ENCODE results near the gene SLC7A8.
A peak's percentile ranks its signal among the peaks of the same experiment; 100 is the strongest.

SLC7A8 gene

DNA sequence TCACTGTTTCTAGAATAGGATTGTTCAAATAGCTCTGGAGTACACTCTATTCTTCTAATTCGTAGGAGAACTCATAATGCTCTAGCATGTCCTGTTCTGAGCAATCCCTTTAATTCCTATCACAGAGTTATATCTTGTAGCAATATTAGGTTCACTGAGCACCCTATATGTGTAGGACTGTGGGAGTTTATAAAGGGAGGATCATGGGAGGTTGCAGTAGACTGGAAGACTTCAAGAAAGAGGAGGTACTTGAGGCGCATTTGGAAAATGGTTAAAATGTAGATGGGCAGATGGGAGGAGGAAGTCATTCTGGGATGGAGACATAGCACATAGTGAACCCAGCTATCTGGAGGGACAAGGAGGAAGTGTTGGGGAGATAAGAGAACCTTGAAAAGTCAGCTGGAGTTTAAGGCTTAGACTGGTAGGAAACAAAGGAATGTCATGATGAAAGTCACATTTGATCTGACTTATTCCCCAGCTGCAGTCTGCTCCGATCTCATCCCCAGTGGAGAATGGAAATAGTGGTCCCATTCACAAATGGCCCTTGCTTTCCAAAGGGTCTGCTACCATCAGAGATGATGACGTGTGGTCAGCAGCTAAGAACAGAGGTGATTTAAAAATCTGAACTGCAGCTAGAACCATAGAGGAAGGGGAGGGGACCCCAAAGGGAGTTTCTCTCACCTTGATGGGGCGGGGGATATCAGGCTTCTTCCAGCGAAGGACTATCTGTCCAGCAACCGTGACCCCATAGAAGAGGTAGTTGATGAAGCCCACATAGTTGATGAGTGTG lies 54.3 kb downstream of the SLC7A8 start:
- no peak for DNase-seq

DNA sequence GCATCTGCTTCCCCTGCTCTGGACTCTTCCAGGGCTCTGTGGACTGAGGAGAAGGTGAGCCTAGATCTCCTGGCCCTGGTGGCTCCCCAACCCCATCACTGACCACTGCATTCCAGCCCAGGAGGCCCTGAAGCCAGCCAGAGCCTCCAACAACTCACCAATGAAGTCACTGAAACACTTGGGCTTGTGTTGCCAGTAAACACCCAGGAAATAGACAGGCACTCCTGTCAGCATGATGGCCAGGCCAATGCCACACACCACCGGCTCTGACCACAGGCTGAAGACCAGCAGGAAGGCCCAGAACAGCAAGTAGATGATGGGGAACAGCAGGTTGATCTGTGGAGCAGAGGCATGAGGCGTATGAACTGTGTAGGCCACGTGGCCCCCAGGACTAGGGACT lies 55.6 kb downstream of the SLC7A8 start:
- DNase-seq, result no peak

DNA sequence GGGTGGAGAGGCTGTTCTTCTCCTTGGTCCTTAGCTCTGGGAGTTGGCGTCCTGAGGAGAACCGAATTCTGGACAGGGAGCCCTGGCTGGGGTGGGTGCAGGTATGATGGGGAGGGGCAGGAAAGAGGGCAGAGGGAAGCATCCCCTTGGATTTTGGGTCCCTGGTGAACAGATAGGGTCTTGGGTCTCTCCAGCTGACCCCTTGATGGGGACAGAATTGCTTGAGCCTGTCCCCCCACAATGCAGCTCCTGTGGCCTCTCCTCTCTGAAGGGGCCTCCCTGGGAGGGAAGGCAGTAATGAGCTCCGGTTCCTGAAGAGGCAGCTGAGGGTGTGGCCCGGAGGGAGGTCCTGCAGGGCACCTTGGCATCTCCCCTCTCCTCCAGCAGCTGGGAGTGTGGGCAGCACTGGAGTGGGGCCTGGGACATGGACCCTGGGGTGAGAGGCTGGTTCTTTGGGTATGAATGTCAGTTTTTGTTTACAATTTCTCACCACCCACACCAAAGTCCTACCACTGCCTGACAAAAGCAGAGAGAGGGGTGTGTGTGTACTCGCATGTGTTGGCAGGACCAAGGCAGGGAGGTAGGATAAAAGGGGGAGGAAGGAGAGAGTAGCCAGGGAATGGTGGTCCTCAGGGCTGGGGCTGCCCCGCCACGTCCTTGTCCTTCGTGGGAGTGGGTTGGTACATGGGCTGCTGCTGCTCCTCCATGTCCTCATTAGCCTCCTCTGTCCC lies 56.7 kb downstream of the SLC7A8 start:
- DNase-seq, result no peak

DNA sequence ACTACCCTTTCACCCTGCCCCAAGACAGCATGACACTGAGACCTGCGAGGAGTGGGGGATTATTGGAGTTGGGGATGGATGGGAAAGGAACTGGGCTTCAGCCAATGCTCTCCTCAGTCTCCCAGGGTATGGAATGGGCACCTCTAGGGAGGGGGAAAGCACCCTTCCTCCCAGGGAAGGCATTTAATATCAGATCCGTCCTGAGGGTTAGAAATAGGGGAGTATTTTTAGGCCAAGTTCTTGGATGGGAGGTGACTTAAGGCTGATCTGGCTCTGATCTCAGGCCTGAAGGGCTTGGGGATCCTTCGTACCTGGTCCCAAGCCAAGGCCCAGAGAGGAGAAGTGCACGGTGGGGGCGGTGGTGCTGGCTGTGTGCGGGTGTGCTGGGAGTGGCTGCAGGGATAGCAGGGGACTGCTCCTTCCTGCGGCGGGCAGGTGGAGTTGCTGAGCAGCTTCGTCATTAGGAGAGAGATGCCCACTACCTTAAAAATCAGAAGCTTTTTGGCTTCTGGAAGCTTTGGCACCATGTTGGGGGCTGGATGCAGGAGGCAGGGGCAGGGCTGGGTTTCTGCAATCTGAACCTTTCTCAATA lies 57.4 kb downstream of the SLC7A8 start:
- no peak for DNase-seq

DNA sequence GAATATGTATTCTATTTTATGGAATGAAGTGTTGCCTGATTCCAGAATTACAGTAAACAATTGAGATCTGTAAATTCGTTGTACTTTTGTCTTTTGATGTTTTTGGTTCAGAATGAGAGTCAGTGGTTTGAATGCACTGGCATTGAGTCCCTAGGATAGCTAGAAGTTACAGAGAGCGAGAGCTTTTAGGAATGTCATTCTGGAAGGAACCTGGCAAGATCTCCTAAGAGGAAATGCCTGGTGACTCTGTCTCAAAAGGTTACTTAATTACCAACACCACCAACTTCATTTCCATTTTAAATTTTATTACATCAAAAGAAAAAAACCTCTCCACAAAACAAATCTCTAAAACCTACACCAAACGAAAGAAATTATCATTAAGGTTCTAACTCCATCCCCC lies 58.4 kb downstream of the SLC7A8 start:
- no peak for DNase-seq

- no peak for DNase-seq
Measured at GRCh38 chr14:23124337-23124954, 59.0 kb downstream of the SLC7A8 start.

- no peak for DNase-seq
Measured at GRCh38 chr14:23123419-23123818, 60.0 kb downstream of the SLC7A8 start.

DNA sequence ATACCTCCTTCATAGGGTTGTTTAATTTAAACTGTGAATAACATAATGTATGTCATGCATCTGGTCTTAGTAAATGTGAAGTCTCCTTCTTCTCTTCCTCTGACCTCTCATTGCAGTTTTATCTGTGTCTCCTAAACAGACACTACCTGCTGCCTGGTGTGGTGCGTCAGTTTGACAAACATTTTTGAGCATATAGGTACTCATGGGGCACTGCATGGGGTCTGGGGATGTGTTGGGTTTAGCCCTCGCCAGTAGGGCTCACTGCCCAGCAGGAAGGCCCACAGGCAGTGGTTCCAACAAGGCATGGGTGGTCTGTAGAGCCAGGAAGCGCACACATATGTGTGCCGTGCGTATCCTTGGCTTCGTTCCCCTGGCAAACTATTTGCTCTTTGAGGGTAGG lies 61.4 kb downstream of the SLC7A8 start:
- DNase-seq, result no peak

GRCh38 chr14:23121361-23121771 lies 62.1 kb downstream of the SLC7A8 start:
- DNase-seq, result no peak

- DNase-seq, result peak; percentile 74
Measured at GRCh38 chr14:23120541-23121251, 62.8 kb downstream of the SLC7A8 start.

- no peak for DNase-seq
Measured at GRCh38 chr14:23119363-23120327, 63.8 kb downstream of the SLC7A8 start.

DNA sequence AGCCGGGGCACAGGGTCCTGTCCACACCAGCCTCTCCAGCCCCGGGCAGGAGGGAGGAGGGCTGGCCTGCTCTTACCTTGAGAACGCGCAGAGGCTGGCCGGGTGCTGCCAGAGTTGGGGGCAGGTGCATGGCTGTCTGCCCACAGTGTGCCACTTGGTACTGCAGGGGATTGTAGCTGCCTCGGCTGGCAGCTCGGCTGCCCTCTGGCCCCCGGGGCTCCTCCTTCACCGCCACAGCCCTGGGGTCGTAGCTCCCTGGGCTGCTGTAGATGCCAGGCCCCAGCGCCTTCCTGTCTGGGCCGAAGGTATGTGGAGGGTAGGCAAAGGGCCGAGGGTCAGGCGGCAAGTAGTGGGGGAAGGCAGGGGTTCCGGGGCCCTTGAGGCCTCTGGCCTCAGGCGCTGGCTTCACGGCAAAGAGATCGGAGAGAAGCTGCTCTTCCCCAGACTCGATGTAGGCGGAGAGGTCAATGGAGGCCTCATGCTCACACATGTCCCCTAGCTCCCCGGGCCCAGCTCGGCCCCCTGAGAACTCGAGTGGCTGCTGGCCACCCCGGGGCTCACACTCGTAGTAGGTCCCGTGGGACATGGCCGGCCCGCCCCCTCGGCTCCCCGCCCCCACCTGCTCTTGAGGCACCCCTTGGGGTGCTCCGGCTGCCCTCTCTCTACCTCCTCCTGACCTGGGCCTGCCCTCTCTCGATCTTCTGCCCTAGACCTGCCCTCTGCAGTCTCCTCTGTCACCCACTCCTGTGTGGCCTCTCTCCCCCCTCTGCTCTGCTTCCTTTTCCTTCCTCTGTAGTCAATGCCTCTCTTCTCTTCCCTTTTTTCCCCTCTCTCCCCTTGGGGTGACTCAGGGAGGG lies 64.7 kb downstream of the SLC7A8 start, which contains the start of gene CEBPE:
Gene CEBPE, minus strand, starts transcription at position 750 of the 857 bp plus-strand sequence. Its CDS starts 164 bp downstream, at position 586.
- no peak for DNase-seq

GRCh38 chr14:23117371-23118020 lies 66.0 kb downstream of the SLC7A8 start:
- no peak for DNase-seq

GRCh38 chr14:23115918-23116317 lies 67.5 kb downstream of the SLC7A8 start:
- DNase-seq, result no peak

DNA sequence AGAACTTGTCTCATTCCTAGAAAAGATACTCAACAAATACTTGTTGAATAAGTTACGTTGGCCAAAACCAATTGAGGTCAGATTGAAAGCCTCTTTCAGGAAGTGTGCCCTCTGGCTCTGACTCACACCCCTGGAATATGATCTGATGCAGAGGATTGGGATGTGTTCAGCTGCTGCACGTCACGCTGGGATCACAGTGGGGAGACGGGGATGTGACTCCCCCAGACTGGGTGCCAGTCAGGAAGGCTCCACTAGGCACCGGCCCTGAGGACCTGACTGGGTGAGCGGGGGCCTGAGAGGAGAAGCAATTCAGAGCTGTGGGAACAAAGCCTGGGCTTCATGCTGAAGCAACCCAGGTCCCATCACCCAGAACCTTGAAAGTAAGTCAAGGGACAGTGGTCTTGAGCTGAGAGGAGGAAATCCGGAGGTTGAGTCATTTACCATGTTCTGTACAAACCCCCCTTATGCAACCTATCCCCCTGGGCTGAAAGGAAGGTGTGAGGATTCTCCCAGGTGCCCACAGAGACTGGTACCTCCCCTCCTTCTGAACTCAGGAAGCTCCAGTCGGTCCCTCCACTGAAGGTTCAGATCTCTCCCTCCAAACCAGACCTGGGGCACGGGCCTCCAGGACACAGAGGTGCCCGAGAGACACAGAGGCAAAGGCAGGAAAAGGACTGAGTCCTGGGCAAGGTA lies 68.3 kb downstream of the SLC7A8 start:
- no peak for DNase-seq

GRCh38 chr14:23114669-23115038 lies 68.8 kb downstream of the SLC7A8 start:
- DNase-seq, result no peak

- no peak for DNase-seq
Measured at GRCh38 chr14:23114120-23114458, 69.4 kb downstream of the SLC7A8 start.

DNA sequence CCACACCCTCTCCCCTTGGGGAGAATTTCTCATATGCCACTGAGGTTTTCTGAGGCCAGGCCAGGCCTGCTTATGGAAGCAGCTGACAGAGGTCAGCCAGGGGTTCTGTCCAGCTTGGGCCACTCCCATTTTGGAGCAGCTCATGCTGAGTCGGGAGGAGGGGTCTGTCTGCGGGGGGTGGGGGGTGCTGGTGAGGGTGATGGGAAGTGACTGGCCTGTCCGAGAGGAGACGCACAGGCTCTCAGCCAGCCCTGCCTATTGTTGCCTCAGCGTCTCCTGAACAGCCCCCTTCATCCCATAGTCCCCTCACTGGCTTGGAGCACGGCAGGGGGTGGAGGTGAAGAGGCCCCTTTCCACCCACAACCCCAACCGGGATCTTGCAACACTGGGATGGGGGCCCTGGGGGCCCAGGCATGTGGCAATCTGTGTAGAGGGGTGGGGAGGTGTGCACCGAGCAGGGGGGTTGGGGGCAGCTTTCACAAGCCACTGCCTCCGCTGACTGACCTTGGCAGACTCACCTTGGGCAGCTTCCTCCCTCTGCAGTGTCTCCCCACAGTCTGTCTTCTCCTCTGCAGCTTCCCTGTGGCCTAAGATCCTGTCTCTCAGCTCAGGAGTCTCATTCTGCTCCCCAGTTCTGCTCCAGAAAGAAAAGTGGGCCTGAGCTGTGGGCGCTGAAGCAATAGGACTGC lies 69.9 kb downstream of the SLC7A8 start:
- no peak for DNase-seq
